DOHH2 (cell line): Measurements from ENCODE around the gene CNNM3.

Source experiments
- EZH2phosphoT487 ChIP-seq: fragments of 200-600 bp; sonication (generic); IDR thresholded peaks from 2 replicates; pipeline ENCODE4 v1.6.1; 2017; ENCODE audit warnings: borderline replicate concordance, mild to moderate bottlenecking, antibody characterized with exemption, low read length, moderate library complexity, mixed read lengths
- TF ChIP-seq, protein P1 (sequence below): fragments of 200-600 bp; sonication (generic); IDR thresholded peaks from one replicate; pipeline ENCODE4 v1.5.1; 2014; ENCODE audit warnings: antibody characterized with exemption, mild to moderate bottlenecking, low read depth, low read length; ENCODE audit not compliant: poor library complexity, severe bottlenecking

DNA sequence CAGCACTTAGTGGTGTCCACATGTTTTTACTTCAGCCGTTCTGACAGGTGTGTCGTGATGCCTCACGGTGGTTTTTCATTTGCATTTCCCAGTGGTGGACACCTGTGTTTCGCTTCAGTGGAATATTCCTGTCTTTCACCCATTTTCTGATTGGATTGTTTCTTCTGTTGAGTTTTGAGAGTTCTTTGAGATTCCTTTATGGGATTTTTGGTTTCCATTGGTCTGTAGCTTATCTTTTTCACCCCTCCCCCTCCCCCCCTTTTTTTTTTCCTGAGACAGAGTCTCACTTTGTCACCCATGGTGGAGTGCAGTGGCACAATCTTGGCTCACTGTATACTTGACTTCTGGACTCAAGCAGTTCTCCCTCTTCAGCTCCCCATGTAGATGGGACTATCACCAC is 19.8 kb downstream of the CNNM3 start:
- TF ChIP-seq, protein P1, sequence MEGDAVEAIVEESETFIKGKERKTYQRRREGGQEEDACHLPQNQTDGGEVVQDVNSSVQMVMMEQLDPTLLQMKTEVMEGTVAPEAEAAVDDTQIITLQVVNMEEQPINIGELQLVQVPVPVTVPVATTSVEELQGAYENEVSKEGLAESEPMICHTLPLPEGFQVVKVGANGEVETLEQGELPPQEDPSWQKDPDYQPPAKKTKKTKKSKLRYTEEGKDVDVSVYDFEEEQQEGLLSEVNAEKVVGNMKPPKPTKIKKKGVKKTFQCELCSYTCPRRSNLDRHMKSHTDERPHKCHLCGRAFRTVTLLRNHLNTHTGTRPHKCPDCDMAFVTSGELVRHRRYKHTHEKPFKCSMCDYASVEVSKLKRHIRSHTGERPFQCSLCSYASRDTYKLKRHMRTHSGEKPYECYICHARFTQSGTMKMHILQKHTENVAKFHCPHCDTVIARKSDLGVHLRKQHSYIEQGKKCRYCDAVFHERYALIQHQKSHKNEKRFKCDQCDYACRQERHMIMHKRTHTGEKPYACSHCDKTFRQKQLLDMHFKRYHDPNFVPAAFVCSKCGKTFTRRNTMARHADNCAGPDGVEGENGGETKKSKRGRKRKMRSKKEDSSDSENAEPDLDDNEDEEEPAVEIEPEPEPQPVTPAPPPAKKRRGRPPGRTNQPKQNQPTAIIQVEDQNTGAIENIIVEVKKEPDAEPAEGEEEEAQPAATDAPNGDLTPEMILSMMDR: no peak
- TF ChIP-seq EZH2phosphoT487: no peak
